Breast epithelium (tissue), 4 donors: ENCODE data around the gene RBCK1. TPM values are rescaled to one million over a fixed set of nuclear protein-coding genes. Genes with fewer than 3 reads are reported as not detected.
"Not testable (repeated sequence)": the region's sequence is repeated elsewhere in the genome, so short reads cannot be mapped to it uniquely, and the experiment has no call there.

Experiments used
- DNase-seq, 2 donors: peaks; one replicate each; pipeline ENCODE4 v3.0.0-alpha.2; 2019; ENCODE audit warnings: low spot score in 2 of 2
- H3K27ac ChIP-seq, 2 donors: fragments of 200-600 bp; sonication (generic) in 1 of 2; one replicate each; pipeline ENCODE4 v1.5.1; 2016 to 2019; ENCODE audit warnings: mild to moderate bottlenecking in 1 of 2
- H3K27me3 ChIP-seq, 2 donors: fragments of 200-600 bp; sonication (generic) in 1 of 2; one replicate each; pipeline versions ENCODE4 v1.5.1 to v1.6.0; 2017 to 2019; ENCODE audit warnings: control low read depth in 1 of 2, mild to moderate bottlenecking in 1 of 2
- H3K36me3 ChIP-seq: fragments of 200-600 bp; one replicate; pipeline ENCODE4 v1.5.1; 2019
- H3K4me1 ChIP-seq, 2 donors: fragments of 200-600 bp; sonication (generic); one replicate each; pipeline ENCODE4 v1.5.1; 2016 to 2019; ENCODE audit warnings: control low read depth in 1 of 2
- H3K4me3 ChIP-seq, 3 donors: fragments of 200-600 bp; sonication (generic); 1 replicate in 2 of 3; 2 replicates in 1 of 3; pipeline ENCODE4 v1.5.1; 2016 to 2019; ENCODE audit warnings: mild to moderate bottlenecking in 3 of 3, moderate library complexity in 2 of 3
- H3K9me3 ChIP-seq, 2 donors: fragments of 200-600 bp; sonication (generic) in 1 of 2; one replicate each; pipeline ENCODE4 v1.5.1; 2016 to 2019; ENCODE audit warnings: control low read depth in 1 of 2
- POLR2A ChIP-seq: fragments of 450-650 bp; IDR thresholded peaks from one replicate; pipeline ENCODE4 v1.6.1; 2016; ENCODE audit warnings: antibody characterized with exemption, mild to moderate bottlenecking, moderate library complexity
- POLR2AphosphoS5 ChIP-seq, 3 donors: sonication (generic); formaldehyde crosslinking; IDR thresholded peaks; one replicate each; pipeline ENCODE4 v1.6.1; 2017; ENCODE audit warnings: antibody characterized with exemption in 3 of 3
- intact Hi-C: fragments of 100-400 bp; cut with DNase I; formaldehyde crosslinking; loops from one replicate; pipeline ENCODE4 v1.15.1; 2023; ENCODE audit warnings: low total_unique reads
- total RNA-seq, 3 donors: library from RNA; depleted of rRNA; stranded (reverse); fragments of >200 nt; gene quantifications; one replicate each; pipeline ENCODE4 v1.1.0, GENCODE V29; 2016
- TF ChIP-seq, protein P1 (sequence below), 3 donors: fragments of 450-650 bp; IDR thresholded peaks; one replicate each; pipeline ENCODE4 v1.5.1; 2016 to 2017; ENCODE audit warnings: antibody characterized with exemption in 3 of 3, mild to moderate bottlenecking in 3 of 3, moderate library complexity in 3 of 3

Gene RBCK1
- total RNA-seq, 3 donors from 2014 or later = 61.3 to 69.5 (median 66.2) TPM

- peak in 1 of 2 donors; percentile 71 for DNase-seq
- intact Hi-C loops = no loop called here
- peaks cover 0 to 8% of the 10 kb centered on the region in 2 donors for H3K4me1 ChIP-seq
- no peaks in the 10 kb centered on the region for H3K9me3 ChIP-seq
- TF ChIP-seq POLR2A (no peak), POLR2AphosphoS5 (IDR thresholded peaks at IDR 0.05) (no peak)
- TF ChIP-seq, protein P1, sequence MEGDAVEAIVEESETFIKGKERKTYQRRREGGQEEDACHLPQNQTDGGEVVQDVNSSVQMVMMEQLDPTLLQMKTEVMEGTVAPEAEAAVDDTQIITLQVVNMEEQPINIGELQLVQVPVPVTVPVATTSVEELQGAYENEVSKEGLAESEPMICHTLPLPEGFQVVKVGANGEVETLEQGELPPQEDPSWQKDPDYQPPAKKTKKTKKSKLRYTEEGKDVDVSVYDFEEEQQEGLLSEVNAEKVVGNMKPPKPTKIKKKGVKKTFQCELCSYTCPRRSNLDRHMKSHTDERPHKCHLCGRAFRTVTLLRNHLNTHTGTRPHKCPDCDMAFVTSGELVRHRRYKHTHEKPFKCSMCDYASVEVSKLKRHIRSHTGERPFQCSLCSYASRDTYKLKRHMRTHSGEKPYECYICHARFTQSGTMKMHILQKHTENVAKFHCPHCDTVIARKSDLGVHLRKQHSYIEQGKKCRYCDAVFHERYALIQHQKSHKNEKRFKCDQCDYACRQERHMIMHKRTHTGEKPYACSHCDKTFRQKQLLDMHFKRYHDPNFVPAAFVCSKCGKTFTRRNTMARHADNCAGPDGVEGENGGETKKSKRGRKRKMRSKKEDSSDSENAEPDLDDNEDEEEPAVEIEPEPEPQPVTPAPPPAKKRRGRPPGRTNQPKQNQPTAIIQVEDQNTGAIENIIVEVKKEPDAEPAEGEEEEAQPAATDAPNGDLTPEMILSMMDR (IDR thresholded peaks at IDR 0.05) = no peak
- peak overlapping the region in 1 of 3 donors; percentile 12 for H3K4me3 ChIP-seq
- no peaks in the 10 kb centered on the region for H3K36me3 ChIP-seq
- H3K27me3 ChIP-seq = no peaks in the 10 kb centered on the region
- H3K27ac ChIP-seq = peak overlapping the region; percentile 78 to 83
Observed at GRCh38 chr20:371755-372542, 36.1 kb upstream of the RBCK1 start.

DNA sequence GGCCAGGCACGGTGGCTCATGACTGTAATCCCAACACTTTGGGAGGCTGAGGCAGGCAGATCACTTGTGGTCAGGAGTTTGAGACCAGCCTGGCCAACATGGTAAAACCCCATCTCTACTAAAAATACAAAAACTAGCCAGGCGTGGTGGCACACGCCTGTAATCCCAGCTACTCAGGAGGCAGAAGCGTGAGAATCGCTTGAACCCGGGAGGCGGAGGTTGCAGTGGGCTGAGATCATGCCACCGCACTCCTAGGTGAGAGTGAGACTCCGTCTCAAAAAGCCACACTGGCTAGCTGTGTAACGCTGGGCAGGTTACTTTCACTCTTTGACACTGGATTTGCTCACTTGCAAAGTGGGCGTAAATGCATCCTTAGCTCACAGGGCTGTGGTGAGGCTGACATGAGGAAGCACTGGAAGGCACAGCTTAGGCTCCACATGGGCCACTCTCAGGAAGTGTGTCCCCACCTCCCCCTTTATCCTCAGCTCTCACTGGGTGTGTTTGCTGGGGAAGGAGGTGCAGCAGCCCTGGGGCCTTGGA, 35.5 kb upstream of the RBCK1 start:
- DNase-seq, H3K4me3 ChIP-seq, H3K27me3 ChIP-seq, intact Hi-C loops, H3K9me3 ChIP-seq, H3K4me1 ChIP-seq, H3K36me3 ChIP-seq: not testable (repeated sequence)
- H3K27ac ChIP-seq = peak overlapping the region; percentile 78 to 83

GRCh38 chr20:373171-373890, 34.8 kb upstream of the RBCK1 start:
- Histone ChIP-seq H3K36me3 (no peaks in the 10 kb centered on the region), H3K27me3 (no peaks in the 10 kb centered on the region), H3K9me3 (no peaks in the 10 kb centered on the region), H3K4me1 (peaks cover 0 to 8% of the 10 kb centered on the region in 2 donors), H3K27ac (peak overlapping the region; percentile 78 to 83), H3K4me3 (no peak overlapping the region)
- TF ChIP-seq, protein P1 (IDR thresholded peaks at IDR 0.05) = no peak
- TF ChIP-seq POLR2AphosphoS5 (IDR thresholded peaks at IDR 0.05) = no peak
- TF ChIP-seq POLR2A = no peak
- intact Hi-C loops = no loop called here
- DNase-seq = no peak

DNA sequence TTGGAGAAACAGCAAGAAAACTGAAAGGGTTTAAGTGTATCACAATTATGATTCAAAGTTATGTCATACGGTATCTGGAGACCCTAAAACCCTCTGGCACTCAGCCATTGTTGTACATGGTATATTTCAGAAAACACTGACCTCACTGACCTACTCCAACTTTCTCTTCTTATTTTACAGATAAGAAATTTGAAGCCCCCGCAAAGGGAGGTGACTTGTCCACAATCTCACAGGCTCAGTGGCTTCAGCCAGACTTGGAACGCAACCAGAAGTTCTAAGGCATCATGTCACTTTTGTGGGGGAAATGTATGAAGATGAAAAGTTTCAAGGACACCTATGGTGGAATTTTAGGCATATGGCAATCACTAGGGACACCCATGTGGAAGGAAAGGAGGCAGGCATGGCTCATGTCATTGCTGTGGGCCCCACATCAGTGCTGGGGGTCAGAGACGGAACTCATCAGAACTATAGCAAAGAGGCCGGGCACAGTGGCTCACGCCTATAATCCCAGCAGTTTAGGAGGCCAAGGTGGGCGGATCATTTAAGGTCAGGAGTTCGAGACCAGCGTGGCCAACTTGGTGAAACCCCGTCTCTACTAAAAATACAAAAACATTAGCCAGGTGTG, 32.7 kb upstream of the RBCK1 start:
- peaks cover 0 to 8% of the 10 kb centered on the region in 2 donors for H3K4me1 ChIP-seq
- H3K4me3 ChIP-seq = no peak overlapping the region
- H3K27ac ChIP-seq = no peak overlapping the region
- TF ChIP-seq, protein P1 (IDR thresholded peaks at IDR 0.05) = no peak
- no peak for TF ChIP-seq POLR2AphosphoS5 (IDR thresholded peaks at IDR 0.05)
- no peak for TF ChIP-seq POLR2A
- no peaks in the 10 kb centered on the region for H3K9me3 ChIP-seq
- H3K36me3 ChIP-seq = no peaks in the 10 kb centered on the region
- H3K27me3 ChIP-seq = no peaks in the 10 kb centered on the region
- DNase-seq = no peak
- intact Hi-C loops = no loop called here

DNA sequence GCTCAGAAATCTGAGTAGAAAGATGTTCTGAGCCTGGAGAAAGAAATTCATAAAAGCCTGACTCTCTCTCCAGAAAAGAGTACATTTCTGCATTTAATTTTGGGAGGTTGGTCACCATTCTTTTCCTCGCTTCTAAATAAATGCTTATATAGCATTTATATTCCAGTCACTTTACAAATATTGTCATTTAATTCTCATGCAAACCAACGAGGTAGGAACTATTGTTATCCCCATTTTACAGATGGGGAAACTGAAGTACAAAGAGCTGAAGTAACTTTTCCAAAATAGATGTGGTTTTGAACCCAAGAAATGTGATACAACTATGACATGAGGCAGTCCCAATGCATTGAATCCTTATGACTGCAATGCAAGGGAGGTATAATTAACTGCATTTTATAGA, 32.0 kb upstream of the RBCK1 start:
- Histone ChIP-seq H3K36me3 (no peaks in the 10 kb centered on the region), H3K4me3 (no peak overlapping the region), H3K9me3 (no peaks in the 10 kb centered on the region), H3K27ac (no peak overlapping the region), H3K4me1 (peaks cover 0 to 8% of the 10 kb centered on the region in 2 donors), H3K27me3 (no peaks in the 10 kb centered on the region)
- no peak for DNase-seq
- intact Hi-C loops = no loop called here
- TF ChIP-seq POLR2A (no peak), POLR2AphosphoS5 (IDR thresholded peaks at IDR 0.05) (no peak)
- TF ChIP-seq, protein P1 (IDR thresholded peaks at IDR 0.05) = no peak
